Glutamatergic neuron (in vitro differentiated cells): ENCODE data around the gene CASP8AP2. TPM values are rescaled to one million over a fixed set of nuclear protein-coding genes. Genes with fewer than 3 reads are reported as not detected.
"Not testable (repeated sequence)": the region's sequence is repeated elsewhere in the genome, so short reads cannot be mapped to it uniquely, and the experiment has no call there.

Source experiments
- DNase-seq: peaks from one replicate; pipeline ENCODE4 v3.0.0; 2022
- H3K27ac Mint-ChIP-seq: one replicate; pipeline ENCODE4 v1.8.0; 2020; ENCODE audit warnings: mild to moderate bottlenecking, mixed read lengths, inconsistent platforms; ENCODE audit not compliant: unreplicated experiment
- H3K27me3 Mint-ChIP-seq: one replicate; pipeline ENCODE4 v1.8.0; 2020; ENCODE audit warnings: mild to moderate bottlenecking, moderate library complexity, mixed read lengths, inconsistent platforms; ENCODE audit not compliant: unreplicated experiment
- H3K36me3 Mint-ChIP-seq: one replicate; pipeline ENCODE4 v1.8.0; 2020; ENCODE audit warnings: mild to moderate bottlenecking, mixed read lengths, inconsistent platforms; ENCODE audit not compliant: unreplicated experiment
- H3K4me1 Mint-ChIP-seq: one replicate; pipeline ENCODE4 v1.8.0; 2020; ENCODE audit warnings: mild to moderate bottlenecking, low read depth, mixed read lengths, inconsistent platforms; ENCODE audit not compliant: unreplicated experiment
- H3K4me3 Mint-ChIP-seq: one replicate; pipeline ENCODE4 v1.8.0; 2020; ENCODE audit warnings: mild to moderate bottlenecking, mixed read lengths, inconsistent platforms; ENCODE audit not compliant: unreplicated experiment
- H3K9me3 Mint-ChIP-seq: one replicate; pipeline ENCODE4 v1.8.0; 2020; ENCODE audit warnings: mild to moderate bottlenecking, moderate library complexity, mixed read lengths, inconsistent platforms; ENCODE audit not compliant: unreplicated experiment
- total RNA-seq: library from RNA; stranded (reverse); fragmentation: NEBNext Ultra II Directional; extraction: Animal tissue kit (Norgen Biotek cat#: 25700); gene quantifications from one replicate; pipeline ENCODE4 v1.2.1, GENCODE V29; 2021; ENCODE audit not compliant: unreplicated experiment
- TF ChIP-seq, protein P1 (sequence below): fragments of 200-600 bp; sonication (generic); IDR thresholded peaks from one replicate; pipeline ENCODE4 v1.5.0; 2021; ENCODE audit not compliant: partially characterized antibody, unreplicated experiment

CASP8AP2 gene
- total RNA-seq, 1 donor from 2014 or later = 20.3 TPM

DNA sequence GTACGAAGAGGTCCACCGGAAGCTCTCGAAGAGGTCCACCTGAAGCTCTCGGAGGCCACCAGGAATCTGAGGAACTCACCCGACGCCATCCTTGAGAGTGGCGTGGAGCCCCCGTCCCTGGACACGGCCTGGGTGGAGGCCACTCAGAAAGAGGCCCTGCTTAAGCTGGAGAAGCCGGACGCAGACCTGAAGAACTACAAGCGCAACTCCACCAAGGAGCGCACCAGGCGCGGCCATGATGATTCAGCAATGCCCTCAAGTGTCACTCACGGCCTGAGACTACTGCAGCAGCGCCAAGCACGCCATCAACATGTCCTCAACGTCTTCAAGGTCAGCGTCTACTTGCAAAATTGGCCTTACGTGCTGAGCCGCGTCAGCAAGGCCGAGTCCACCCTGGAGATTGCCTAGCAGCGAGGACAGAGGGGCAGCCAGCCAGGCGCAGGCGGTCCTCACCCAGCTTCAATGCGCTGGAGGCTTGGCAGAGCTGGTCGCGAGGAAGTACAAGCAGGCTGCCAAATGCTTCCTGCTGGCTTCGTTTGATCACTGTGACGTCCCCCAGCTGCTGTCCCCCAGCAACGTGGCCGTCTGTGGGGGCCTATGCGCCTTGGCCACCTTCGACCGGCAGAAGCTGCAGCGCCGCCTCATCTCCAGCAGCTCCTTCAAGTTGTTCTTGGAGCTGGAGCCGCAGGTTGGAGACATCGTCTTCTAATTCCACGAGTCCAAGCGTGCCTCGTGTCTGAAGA, 56.9 kb downstream of the CASP8AP2 start:
- peaks cover 2% of the 10 kb centered on the region for H3K27me3 Mint-ChIP-seq
- no peaks in the 10 kb centered on the region for H3K9me3 Mint-ChIP-seq
- peaks cover 5% of the 10 kb centered on the region for H3K4me1 Mint-ChIP-seq
- DNase-seq = no peak
- H3K4me3 Mint-ChIP-seq = no peak overlapping the region
- H3K27ac Mint-ChIP-seq = no peak overlapping the region
- TF ChIP-seq, protein P1, sequence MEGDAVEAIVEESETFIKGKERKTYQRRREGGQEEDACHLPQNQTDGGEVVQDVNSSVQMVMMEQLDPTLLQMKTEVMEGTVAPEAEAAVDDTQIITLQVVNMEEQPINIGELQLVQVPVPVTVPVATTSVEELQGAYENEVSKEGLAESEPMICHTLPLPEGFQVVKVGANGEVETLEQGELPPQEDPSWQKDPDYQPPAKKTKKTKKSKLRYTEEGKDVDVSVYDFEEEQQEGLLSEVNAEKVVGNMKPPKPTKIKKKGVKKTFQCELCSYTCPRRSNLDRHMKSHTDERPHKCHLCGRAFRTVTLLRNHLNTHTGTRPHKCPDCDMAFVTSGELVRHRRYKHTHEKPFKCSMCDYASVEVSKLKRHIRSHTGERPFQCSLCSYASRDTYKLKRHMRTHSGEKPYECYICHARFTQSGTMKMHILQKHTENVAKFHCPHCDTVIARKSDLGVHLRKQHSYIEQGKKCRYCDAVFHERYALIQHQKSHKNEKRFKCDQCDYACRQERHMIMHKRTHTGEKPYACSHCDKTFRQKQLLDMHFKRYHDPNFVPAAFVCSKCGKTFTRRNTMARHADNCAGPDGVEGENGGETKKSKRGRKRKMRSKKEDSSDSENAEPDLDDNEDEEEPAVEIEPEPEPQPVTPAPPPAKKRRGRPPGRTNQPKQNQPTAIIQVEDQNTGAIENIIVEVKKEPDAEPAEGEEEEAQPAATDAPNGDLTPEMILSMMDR = no peak
- no peaks in the 10 kb centered on the region for H3K36me3 Mint-ChIP-seq

DNA sequence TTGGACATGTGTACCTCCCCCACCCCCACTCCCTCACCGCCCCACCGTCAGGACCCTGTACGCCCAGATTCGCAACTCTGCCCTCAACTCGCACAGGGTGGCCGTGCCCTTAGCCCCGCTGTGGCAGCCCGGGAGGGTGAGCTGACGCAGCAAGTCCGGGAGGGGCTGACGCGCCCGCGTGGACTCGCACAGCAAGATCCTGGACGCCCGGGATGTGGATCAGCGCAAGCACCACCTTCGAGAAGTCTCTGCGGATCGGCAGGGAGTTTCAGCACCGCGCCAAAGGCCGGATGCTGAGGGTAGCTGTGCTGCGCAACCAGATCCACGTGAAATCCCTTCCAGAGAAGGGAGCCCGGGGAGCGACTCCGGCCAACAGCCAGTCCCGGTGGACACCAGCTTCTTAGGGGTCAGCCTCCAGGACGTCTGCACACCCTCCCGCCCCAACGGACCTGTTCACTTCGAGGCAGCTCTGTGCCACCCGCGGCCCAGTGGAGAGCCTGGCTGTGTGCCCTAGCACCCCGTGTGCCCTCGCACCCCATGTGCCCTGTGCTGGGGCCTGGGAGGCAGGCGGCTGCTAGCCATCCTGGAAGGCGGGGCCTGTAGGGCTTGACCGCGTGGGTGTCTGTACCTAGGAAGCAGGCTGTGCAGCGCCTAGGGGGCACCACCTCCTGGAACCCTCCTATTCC, 57.9 kb downstream of the CASP8AP2 start:
- H3K27ac Mint-ChIP-seq = no peak overlapping the region
- TF ChIP-seq, protein P1 = no peak
- peaks cover 2% of the 10 kb centered on the region for H3K27me3 Mint-ChIP-seq
- no peaks in the 10 kb centered on the region for H3K9me3 Mint-ChIP-seq
- DNase-seq = no peak
- H3K4me1 Mint-ChIP-seq = peaks cover 7% of the 10 kb centered on the region
- no peak overlapping the region for H3K4me3 Mint-ChIP-seq
- no peaks in the 10 kb centered on the region for H3K36me3 Mint-ChIP-seq

DNA sequence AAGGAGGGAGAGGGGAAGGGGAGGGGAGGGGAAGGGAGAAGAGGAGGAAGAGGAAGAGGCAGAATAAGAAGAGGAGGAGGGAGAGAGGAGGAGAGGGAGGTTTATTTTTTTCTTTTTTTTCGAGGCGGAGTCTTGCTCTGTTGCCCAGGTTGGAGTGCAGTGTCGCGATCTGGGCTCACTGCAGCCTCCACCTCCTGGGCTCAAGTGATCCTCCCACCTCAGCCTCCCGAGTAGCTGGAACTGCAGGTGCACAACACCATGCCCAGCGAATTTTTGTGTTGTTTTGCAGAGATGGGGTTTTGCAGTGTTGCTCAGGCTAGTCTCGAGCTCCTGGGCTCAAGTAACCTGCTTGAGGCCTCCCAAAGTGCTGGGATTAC, 58.4 kb downstream of the CASP8AP2 start:
- Mint-ChIP-seq H3K27me3 (peaks cover 2% of the 10 kb centered on the region), H3K4me1 (peaks cover 7% of the 10 kb centered on the region), H3K9me3 (no peaks in the 10 kb centered on the region), H3K36me3 (no peaks in the 10 kb centered on the region), H3K4me3 (no peak overlapping the region), H3K27ac (no peak overlapping the region)
- no peak for DNase-seq
- TF ChIP-seq, protein P1 = no peak

DNA sequence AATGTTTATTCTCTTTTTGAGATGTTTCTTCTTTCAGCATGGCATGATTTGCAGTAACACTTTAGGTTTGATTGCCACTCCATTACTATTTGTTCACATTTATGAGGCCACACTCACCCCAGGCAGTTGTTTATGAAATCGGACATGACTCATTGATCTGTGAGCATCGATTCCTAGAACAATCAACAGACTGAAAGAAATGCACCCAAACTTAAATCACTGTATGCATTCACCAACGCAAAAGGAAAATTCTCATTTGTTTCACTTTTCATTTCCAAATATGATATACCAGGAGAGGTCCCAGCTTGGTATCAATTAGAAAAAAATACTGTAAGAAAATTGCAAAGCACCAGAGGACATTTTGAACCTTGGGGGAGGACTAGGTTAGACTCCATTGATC, 59.2 kb downstream of the CASP8AP2 start:
- H3K27ac Mint-ChIP-seq = no peak overlapping the region
- H3K9me3 Mint-ChIP-seq = no peaks in the 10 kb centered on the region
- H3K4me3 Mint-ChIP-seq = no peak overlapping the region
- TF ChIP-seq, protein P1 = no peak
- H3K27me3 Mint-ChIP-seq = peaks cover 2% of the 10 kb centered on the region
- peaks cover 7% of the 10 kb centered on the region for H3K4me1 Mint-ChIP-seq
- no peaks in the 10 kb centered on the region for H3K36me3 Mint-ChIP-seq
- DNase-seq = no peak

DNA sequence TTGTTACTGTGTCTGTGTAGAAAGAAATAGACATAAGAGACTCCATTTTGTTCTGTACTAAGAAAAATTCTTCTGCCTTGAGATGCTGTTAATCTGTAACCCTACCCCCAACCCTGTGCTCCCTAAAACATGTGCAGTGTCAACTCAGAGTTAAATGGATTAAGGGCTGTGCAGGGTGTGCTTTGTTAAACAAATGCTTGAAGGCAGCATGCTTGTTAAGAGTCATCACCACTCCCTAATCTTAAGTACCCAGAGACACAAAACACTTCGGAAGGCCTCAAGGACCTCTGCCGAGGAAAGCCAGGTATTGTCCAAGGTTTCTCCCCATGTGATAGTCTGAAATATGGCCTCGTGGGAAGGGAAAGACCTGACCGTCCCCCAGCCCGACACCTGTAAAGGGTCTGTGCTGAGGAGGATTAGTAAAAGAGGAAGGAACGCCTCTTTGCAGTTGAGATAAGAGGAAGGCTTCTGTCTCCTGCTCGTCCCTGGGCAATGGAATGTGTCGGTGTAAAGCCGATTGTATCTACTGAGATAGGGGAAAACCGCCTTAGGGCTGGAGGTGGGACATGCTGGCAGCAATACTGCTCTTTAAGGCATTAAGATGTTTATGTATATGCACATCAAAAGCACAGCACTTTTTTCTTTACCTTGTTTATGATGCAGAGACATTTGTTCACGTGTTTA, 61.3 kb downstream of the CASP8AP2 start:
- not testable (repeated sequence) for H3K4me3 Mint-ChIP-seq, DNase-seq, H3K27me3 Mint-ChIP-seq, H3K36me3 Mint-ChIP-seq, H3K9me3 Mint-ChIP-seq, H3K27ac Mint-ChIP-seq
- peaks cover 12% of the 10 kb centered on the region for H3K4me1 Mint-ChIP-seq

DNA sequence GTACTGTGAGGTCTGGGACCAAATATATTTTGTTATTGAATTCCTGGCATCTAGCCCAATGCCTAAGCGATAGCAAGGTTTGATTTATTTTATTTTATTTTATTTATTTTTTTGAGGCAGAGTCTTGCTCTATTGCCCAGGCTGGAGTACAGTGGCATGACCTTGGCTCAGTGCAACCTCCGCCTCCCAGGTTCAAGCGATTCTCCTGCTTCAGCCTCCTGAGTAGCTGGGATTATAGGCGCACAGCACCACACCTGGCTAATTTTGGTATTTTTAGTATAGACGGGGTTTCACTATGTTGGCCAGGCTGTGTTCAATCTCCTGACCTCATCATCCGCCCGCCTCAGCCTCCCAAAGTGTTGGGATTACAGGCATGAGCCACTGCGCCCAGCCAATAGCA, 62.9 kb downstream of the CASP8AP2 start:
- H3K4me3 Mint-ChIP-seq, H3K9me3 Mint-ChIP-seq, H3K36me3 Mint-ChIP-seq, H3K27me3 Mint-ChIP-seq, H3K27ac Mint-ChIP-seq, DNase-seq: not testable (repeated sequence)
- H3K4me1 Mint-ChIP-seq = peaks cover 19% of the 10 kb centered on the region
